Right lobe of liver (tissue), 4 donors: Measurements from ENCODE around the gene AJUBA.
A peak's percentile ranks its signal among the peaks of the same experiment; 100 is the strongest.

Experiments used
- CTCF ChIP-seq, 4 donors: fragments of 200-600 bp in 3 of 4; fragments of 450-650 bp in 1 of 4; IDR thresholded peaks; one replicate each; pipeline versions ENCODE4 v1.5.1 to v1.8.0; 2016 to 2022; ENCODE audit warnings: antibody characterized with exemption in 4 of 4, mild to moderate bottlenecking in 2 of 4
- POLR2A ChIP-seq: fragments of 450-650 bp; IDR thresholded peaks from one replicate; pipeline ENCODE4 v1.6.1; 2017; ENCODE audit warnings: antibody characterized with exemption, mild to moderate bottlenecking
- donor health status: DM: no; HTN: no; CAD: no.
- donor health status: DM: no; HTN: no; CAD: no.
- donor health status: DM: no; HTN: yes; CAD: no.

GRCh38 chr14:22976620-22977433 lies 5.5 kb downstream of the AJUBA start:
- TF ChIP-seq POLR2A (peak; percentile 60), CTCF (IDR thresholded peaks at IDR 0.05) (no peak)
